OCI-LY1 (cell line): ENCODE results near the gene FKBP7.

ENCODE experiments used
- H2AFZ ChIP-seq: fragments of 200-600 bp; sonication (generic), shearing (Covaris generic); 2 replicates; pipeline ENCODE4 v1.6.0; 2014; ENCODE audit warnings: antibody characterized with exemption, mild to moderate bottlenecking, low read length
- H3F3A ChIP-seq: fragments of 200-600 bp; sonication (generic), shearing (Covaris generic); 2 replicates; pipeline ENCODE4 v1.6.0; 2014; ENCODE audit warnings: mild to moderate bottlenecking, antibody characterized with exemption, low read length, moderate library complexity; ENCODE audit not compliant: insufficient read depth
- H3K27ac ChIP-seq: fragments of 200-600 bp; sonication (generic); 2 replicates; pipeline ENCODE4 v1.5.1; 2014; ENCODE audit warnings: low read length, mixed run types, mild to moderate bottlenecking, low read depth; ENCODE audit not compliant: poor library complexity, severe bottlenecking
- H3K27me3 ChIP-seq: fragments of 200-600 bp; sonication (generic); 2 replicates; pipeline ENCODE4 v1.6.0; 2014; ENCODE audit warnings: antibody characterized with exemption, mild to moderate bottlenecking, low read length, moderate library complexity; ENCODE audit not compliant: insufficient read depth
- H3K36me3 ChIP-seq: fragments of 200-600 bp; sonication (generic); 2 replicates; pipeline ENCODE4 v1.6.1; 2014; ENCODE audit warnings: mild to moderate bottlenecking, antibody characterized with exemption, low read length, moderate library complexity, mixed read lengths; ENCODE audit not compliant: insufficient read depth
- H3K4me1 ChIP-seq: fragments of 200-600 bp; sonication (generic); 2 replicates; pipeline ENCODE4 v1.5.1; 2014; ENCODE audit warnings: mild to moderate bottlenecking, low read length, moderate library complexity; ENCODE audit not compliant: insufficient read depth, severe bottlenecking
- H3K4me2 ChIP-seq: fragments of 200-600 bp; sonication (generic), shearing (Covaris generic); 2 replicates; pipeline ENCODE4 v1.6.1; 2014; ENCODE audit warnings: low read length
- H3K4me3 ChIP-seq: fragments of 200-600 bp; sonication (generic); 2 replicates; pipeline ENCODE4 v1.5.1; 2014; ENCODE audit warnings: low read length, low read depth, mild to moderate bottlenecking, mixed read lengths; ENCODE audit not compliant: poor library complexity, severe bottlenecking
- H3K79me2 ChIP-seq: fragments of 200-600 bp; shearing (Covaris generic); 2 replicates; pipeline ENCODE4 v1.6.1; 2016; ENCODE audit warnings: mixed run types, low read length, mixed read lengths; ENCODE audit not compliant: insufficient read depth
- H3K9ac ChIP-seq: fragments of 200-600 bp; sonication (generic), shearing (Covaris generic); 2 replicates; pipeline ENCODE4 v1.6.1; 2014; ENCODE audit warnings: mild to moderate bottlenecking, low read length, mixed read lengths
- H3K9me2 ChIP-seq: fragments of 200-600 bp; sonication (generic), shearing (Covaris generic); 2 replicates; pipeline ENCODE4 v1.6.1; 2014; ENCODE audit warnings: low read depth, mild to moderate bottlenecking, low read length, mixed read lengths
- H3K9me3 ChIP-seq: fragments of 200-600 bp; shearing (Covaris generic); 2 replicates; pipeline ENCODE4 v1.6.1; 2014; ENCODE audit warnings: low read length, mixed read lengths
- H4K20me1 ChIP-seq: fragments of 200-600 bp; sonication (generic), shearing (Covaris generic); 2 replicates; pipeline ENCODE4 v1.6.0; 2016; ENCODE audit warnings: mild to moderate bottlenecking, low read length; ENCODE audit not compliant: insufficient read depth
- CTCF ChIP-seq: fragments of 200-600 bp; sonication (generic), shearing (Covaris generic); IDR thresholded peaks from 2 replicates; pipeline ENCODE4 v1.5.1; 2017; ENCODE audit warnings: mild to moderate bottlenecking, antibody characterized with exemption, low read length, moderate library complexity, mixed read lengths
- EZH2 ChIP-seq: fragments of 200-600 bp; sonication (generic), shearing (Covaris generic); IDR thresholded peaks from 2 replicates; pipeline ENCODE4 v1.8.0; 2017; ENCODE audit warnings: borderline replicate concordance, mixed run types, mild to moderate bottlenecking, antibody characterized with exemption, low read length, moderate library complexity, mixed read lengths

FKBP7 gene

GRCh38 chr2:178506524-178506923, 28.1 kb upstream of the FKBP7 start:
- Histone ChIP-seq H3F3A (no peaks in the 10 kb centered on the region), H4K20me1 (no peaks in the 10 kb centered on the region), H3K9me3 (no peaks in the 10 kb centered on the region), H3K4me2 (no peak overlapping the region), H3K4me3 (no peak overlapping the region), H3K9ac (no peak overlapping the region), H3K27me3 (no peaks in the 10 kb centered on the region), H2AFZ (no peak overlapping the region), H3K36me3 (peaks cover 51% of the 10 kb centered on the region), H3K9me2 (no peaks in the 10 kb centered on the region), H3K4me1 (no peaks in the 10 kb centered on the region), H3K79me2 (no peaks in the 10 kb centered on the region), H3K27ac (no peak overlapping the region)
- no peak for TF ChIP-seq CTCF
- no peak for TF ChIP-seq EZH2

GRCh38 chr2:178506101-178506500, 27.7 kb upstream of the FKBP7 start:
- TF ChIP-seq CTCF (no peak), EZH2 (no peak)
- Histone ChIP-seq H3K36me3 (peaks cover 53% of the 10 kb centered on the region), H3K4me1 (no peaks in the 10 kb centered on the region), H3K9me3 (no peaks in the 10 kb centered on the region), H3K4me2 (no peak overlapping the region), H3K9me2 (no peaks in the 10 kb centered on the region), H3K27ac (no peak overlapping the region), H3K4me3 (no peak overlapping the region), H3K79me2 (no peaks in the 10 kb centered on the region), H3K27me3 (no peaks in the 10 kb centered on the region), H2AFZ (no peak overlapping the region), H3F3A (no peaks in the 10 kb centered on the region), H4K20me1 (no peaks in the 10 kb centered on the region), H3K9ac (no peak overlapping the region)

- peaks cover 71% of the 10 kb centered on the region for H3K36me3 ChIP-seq
- H4K20me1 ChIP-seq, result no peaks in the 10 kb centered on the region
- peaks cover 6% of the 10 kb centered on the region for H3K4me1 ChIP-seq
- no peak overlapping the region for H3K9ac ChIP-seq
- H3K4me3 ChIP-seq, result no peak overlapping the region
- no peaks in the 10 kb centered on the region for H3K9me3 ChIP-seq
- H3K9me2 ChIP-seq, result no peaks in the 10 kb centered on the region
- no peaks in the 10 kb centered on the region for H3K27me3 ChIP-seq
- H3K27ac ChIP-seq, result no peak overlapping the region
- no peaks in the 10 kb centered on the region for H3K79me2 ChIP-seq
- no peak for TF ChIP-seq EZH2
- no peak for TF ChIP-seq CTCF
- no peaks in the 10 kb centered on the region for H3F3A ChIP-seq
- H2AFZ ChIP-seq, result no peak overlapping the region
- H3K4me2 ChIP-seq, result no peak overlapping the region
Observed at GRCh38 chr2:178502751-178503150, 24.4 kb upstream of the FKBP7 start.
